Ovary (tissue), 9 donors: Measurements from ENCODE around the gene LAMB1. TPM values are rescaled to one million over a fixed set of nuclear protein-coding genes. Genes with fewer than 3 reads are reported as not detected.

Source experiments
- DNase-seq, 5 donors: peaks; one replicate each; pipeline ENCODE4 v3.0.0-alpha.2; 2019 to 2020
- H3K27ac ChIP-seq, 2 donors: fragments of 200-600 bp; one replicate each; pipeline versions ENCODE4 v1.5.1 to v1.8.0; 2019 to 2022
- H3K27me3 ChIP-seq: fragments of 200-600 bp; one replicate; pipeline ENCODE4 v1.8.0; 2022
- H3K36me3 ChIP-seq: fragments of 200-600 bp; sonication (generic); one replicate; pipeline ENCODE4 v1.5.1; 2019
- H3K4me1 ChIP-seq: one replicate; pipeline ENCODE4 v1.8.1; 2013; ENCODE audit warnings: mild to moderate bottlenecking, moderate library complexity; ENCODE audit not compliant: insufficient read depth
- H3K4me3 ChIP-seq: fragments of 200-600 bp; sonication (generic); one replicate; pipeline ENCODE4 v1.5.1; 2017
- H3K9me3 ChIP-seq, 2 donors: fragments of 200-600 bp in 1 of 2; sonication (generic) in 1 of 2; one replicate each; pipeline versions ENCODE4 v1.5.1 to v1.8.1; 2013 to 2019; ENCODE audit warnings: mild to moderate bottlenecking in 1 of 2, moderate library complexity in 1 of 2
- CTCF ChIP-seq, 3 donors: fragments of 450-650 bp in 2 of 3; fragments of 200-600 bp in 1 of 3; IDR thresholded peaks; one replicate each; pipeline versions ENCODE4 v1.5.1 to v1.8.0; 2016 to 2022; ENCODE audit warnings: antibody characterized with exemption in 3 of 3, mild to moderate bottlenecking in 1 of 3
- EP300 ChIP-seq: sonication (generic); formaldehyde crosslinking; IDR thresholded peaks from one replicate; pipeline ENCODE4 v1.6.1; 2017; ENCODE audit warnings: antibody characterized with exemption
- POLR2A ChIP-seq: fragments of 450-650 bp; IDR thresholded peaks from one replicate; pipeline ENCODE4 v1.6.1; 2017; ENCODE audit warnings: antibody characterized with exemption, mild to moderate bottlenecking, moderate library complexity
- WGBS, 3 donors: extraction: QIAGEN DNeasy Blood & Tissue Kit in 1 of 3; methylation state at CpG; one replicate each; pipeline versions ENCODE4 v1.1.5 to v1.1.7; 2013 to 2017; 5-methylcytosine and 5-hydroxymethylcytosine counted together
- intact Hi-C, 4 donors: fragments of 100-400 bp; cut with DNase I; formaldehyde crosslinking; loops; one replicate each; pipeline versions ENCODE4 v1.11.0 to v1.15.1; 2022 to 2023
- polyA plus RNA-seq, 2 donors: library from polyadenylated mRNA; stranded (reverse); fragments of 200-250 nt in 1 of 2; fragments of 350-450 nt in 1 of 2; fragmentation: Illumina TruSeq in 1 of 2; extraction: RNeasy Lipid Tissue Mini Kit (QIAGEN cat#74804) in 1 of 2; gene quantifications; one replicate each; pipeline ENCODE4 v1.2.3, GENCODE V29; 2013 to 2014
- total RNA-seq, 7 donors: library from RNA; depleted of rRNA in 2 of 7; stranded (reverse); fragments of >200 nt in 2 of 7; fragmentation: NEBNext Ultra II Directional in 3 of 7; extraction: Animal tissue kit (Norgen Biotek cat#: 25700) in 3 of 7; gene quantifications; one replicate each; pipeline versions ENCODE4 v1.1.0 to v1.2.4, GENCODE V29; 2016 to 2023
- donor health status: DM: no; HTN: no; CAD: no; lungs with moderate emphysema.
- donor health status: DM: no; HTN: no; CAD: no.
- donor health status: Bipolar disorder and iron deficiency.
- donor health status: DM: yes; HTN: yes; CAD: no.
- donor health status: DM: no; HTN: no; CAD: no.
- donor health status: DM: yes; HTN: yes; CAD: no.

Gene LAMB1
- total and polyA plus RNA-seq, 9 donors = 10.2 to 151 (median 65.0) TPM

- 95% methylated on average over 11 of the region's 11 CpGs for WGBS, 3 donors
- no peaks in the 10 kb centered on the region for H3K36me3 ChIP-seq
- intact Hi-C loops = no loop called here
- no peak overlapping the region for H3K27ac ChIP-seq
- no peak for TF ChIP-seq POLR2A
- no peak for TF ChIP-seq CTCF (IDR thresholded peaks at IDR 0.05)
- TF ChIP-seq EP300 = no peak
- H3K9me3 ChIP-seq = no peaks in the 10 kb centered on the region
- peaks cover 10% of the 10 kb centered on the region for H3K4me1 ChIP-seq
- H3K4me3 ChIP-seq = no peak overlapping the region
- H3K27me3 ChIP-seq = no peaks in the 10 kb centered on the region
- DNase-seq = no peak
Observed at GRCh38 chr7:107964510-107964909, 38.5 kb downstream of the LAMB1 start.

GRCh38 chr7:107962817-107963216 is 40.1 kb downstream of the LAMB1 start:
- Histone ChIP-seq H3K36me3 (no peaks in the 10 kb centered on the region), H3K27ac (no peak overlapping the region)

GRCh38 chr7:107961405-107961804 is 41.6 kb downstream of the LAMB1 start:
- Histone ChIP-seq H3K27me3 (no peaks in the 10 kb centered on the region), H3K36me3 (no peaks in the 10 kb centered on the region), H3K4me1 (peaks cover 12% of the 10 kb centered on the region), H3K4me3 (no peak overlapping the region), H3K27ac (peak overlapping the region in 1 of 2 donors; percentile 41), H3K9me3 (no peaks in the 10 kb centered on the region)
- intact Hi-C loops = no loop called here
- TF ChIP-seq POLR2A = peak; percentile 1
- no peak for TF ChIP-seq EP300
- TF ChIP-seq CTCF (IDR thresholded peaks at IDR 0.05) = no peak
- 9 to 22% (median 13%) methylated on average over 9 of the region's 9 CpGs for WGBS, 3 donors
- DNase-seq = peak; percentile 73 to 92 (median 77)

More at GRCh38 chr7:107962817-107963216, 40.1 kb downstream of the LAMB1 start:
- Histone ChIP-seq H3K9me3 (no peaks in the 10 kb centered on the region), H3K27me3 (no peaks in the 10 kb centered on the region), H3K4me3 (no peak overlapping the region), H3K4me1 (peaks cover 12% of the 10 kb centered on the region)
- no peak for TF ChIP-seq CTCF (IDR thresholded peaks at IDR 0.05)
- no peak for TF ChIP-seq EP300
- no peak for TF ChIP-seq POLR2A
- intact Hi-C loops = loop anchor here in 1 of 4 donors (1.0 kb wide), 1 partner anchor 22 kb away; no protein-coding TSS in a partner anchor
- 95 to 96% (median 95%) methylated on average over 9 of the region's 9 CpGs for WGBS, 3 donors
- no peak for DNase-seq

- 48 to 74% (median 62%) methylated on average over 5 of the region's 5 CpGs for WGBS, 3 donors
- no peaks in the 10 kb centered on the region for H3K36me3 ChIP-seq
- peaks cover 12% of the 10 kb centered on the region for H3K4me1 ChIP-seq
- H3K27me3 ChIP-seq = no peaks in the 10 kb centered on the region
- peak overlapping the region in 1 of 2 donors; percentile 41 for H3K27ac ChIP-seq
- TF ChIP-seq CTCF (IDR thresholded peaks at IDR 0.05) (no peak), EP300 (no peak), POLR2A (no peak)
- intact Hi-C loops = no loop called here
- no peak overlapping the region for H3K4me3 ChIP-seq
- no peaks in the 10 kb centered on the region for H3K9me3 ChIP-seq
- no peak for DNase-seq
Observed at GRCh38 chr7:107960272-107960671, 42.7 kb downstream of the LAMB1 start.
